ENCODE results near the gene CIRBP. TPM values are rescaled to one million over a fixed set of nuclear protein-coding genes. Genes with fewer than 3 reads are reported as not detected.
A peak's percentile ranks its signal among the peaks of the same experiment; 100 is the strongest.

Gene CIRBP
- total and polyA plus RNA-seq, 2 of the 13 experiments (the other 11 are each of a cell fraction or from before 2014, with no cell fraction given): 133 to 140 TPM

DNA sequence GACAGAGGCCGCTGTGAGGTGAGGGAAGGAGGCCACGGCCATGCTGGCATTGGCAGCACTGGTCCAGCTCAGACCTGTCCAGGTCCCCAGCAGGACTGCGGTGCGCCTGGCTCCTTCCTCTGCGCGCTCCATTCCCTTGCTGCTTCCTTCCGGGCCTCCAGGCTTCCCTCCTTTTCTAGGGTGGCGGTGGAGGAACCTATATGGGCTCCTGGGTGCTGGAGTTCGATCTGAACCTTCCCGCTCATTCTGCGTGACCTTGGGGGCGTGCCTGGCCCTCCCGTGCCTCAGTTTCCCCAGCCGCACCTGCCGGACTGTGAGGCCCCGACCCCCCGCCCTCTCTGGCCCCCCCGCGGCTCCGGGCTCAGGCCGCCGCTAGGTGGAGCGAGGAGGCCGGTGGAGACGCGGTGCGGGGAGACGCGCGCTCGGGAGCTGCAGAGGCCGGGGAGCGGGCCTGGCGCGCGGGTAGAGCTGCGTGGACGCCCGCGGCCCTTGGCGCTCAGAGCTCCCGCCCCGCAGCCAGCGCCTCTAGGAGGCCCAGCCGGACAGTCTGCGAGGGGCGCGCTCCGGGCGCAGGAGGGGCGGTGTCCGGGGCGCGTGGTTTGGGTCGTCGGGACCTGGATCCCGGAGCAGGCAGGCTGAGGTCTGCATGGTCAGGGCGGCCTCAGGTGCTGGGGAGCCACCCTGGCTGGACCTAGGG, 46.5 kb downstream of the CIRBP start (continued):
- no peak for TF ChIP-seq ZNF264 (CRISPR knock-in tag; IDR thresholded peaks at IDR 0.05)
- TF ChIP-seq, protein P1, sequence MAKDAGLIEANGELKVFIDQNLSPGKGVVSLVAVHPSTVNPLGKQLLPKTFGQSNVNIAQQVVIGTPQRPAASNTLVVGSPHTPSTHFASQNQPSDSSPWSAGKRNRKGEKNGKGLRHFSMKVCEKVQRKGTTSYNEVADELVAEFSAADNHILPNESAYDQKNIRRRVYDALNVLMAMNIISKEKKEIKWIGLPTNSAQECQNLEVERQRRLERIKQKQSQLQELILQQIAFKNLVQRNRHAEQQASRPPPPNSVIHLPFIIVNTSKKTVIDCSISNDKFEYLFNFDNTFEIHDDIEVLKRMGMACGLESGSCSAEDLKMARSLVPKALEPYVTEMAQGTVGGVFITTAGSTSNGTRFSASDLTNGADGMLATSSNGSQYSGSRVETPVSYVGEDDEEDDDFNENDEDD (CRISPR knock-in tag; IDR thresholded peaks at IDR 0.05; ENCODE audit: borderline replicate concordance): 0 out of 2 replicates have a peak, but pooled peaks have one; percentile 27
- TF ChIP-seq U2AF2 (IDR thresholded peaks at IDR 0.05; ENCODE audit: low read depth, low read length): no peak
- TF ChIP-seq, protein P2, sequence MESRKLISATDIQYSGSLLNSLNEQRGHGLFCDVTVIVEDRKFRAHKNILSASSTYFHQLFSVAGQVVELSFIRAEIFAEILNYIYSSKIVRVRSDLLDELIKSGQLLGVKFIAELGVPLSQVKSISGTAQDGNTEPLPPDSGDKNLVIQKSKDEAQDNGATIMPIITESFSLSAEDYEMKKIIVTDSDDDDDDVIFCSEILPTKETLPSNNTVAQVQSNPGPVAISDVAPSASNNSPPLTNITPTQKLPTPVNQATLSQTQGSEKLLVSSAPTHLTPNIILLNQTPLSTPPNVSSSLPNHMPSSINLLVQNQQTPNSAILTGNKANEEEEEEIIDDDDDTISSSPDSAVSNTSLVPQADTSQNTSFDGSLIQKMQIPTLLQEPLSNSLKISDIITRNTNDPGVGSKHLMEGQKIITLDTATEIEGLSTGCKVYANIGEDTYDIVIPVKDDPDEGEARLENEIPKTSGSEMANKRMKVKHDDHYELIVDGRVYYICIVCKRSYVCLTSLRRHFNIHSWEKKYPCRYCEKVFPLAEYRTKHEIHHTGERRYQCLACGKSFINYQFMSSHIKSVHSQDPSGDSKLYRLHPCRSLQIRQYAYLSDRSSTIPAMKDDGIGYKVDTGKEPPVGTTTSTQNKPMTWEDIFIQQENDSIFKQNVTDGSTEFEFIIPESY (CRISPR knock-in tag; IDR thresholded peaks at IDR 0.05): peak; percentile 27; the same call in 1 of the 2 replicates
- no peak for TF ChIP-seq HNRNPLL (IDR thresholded peaks at IDR 0.05; ENCODE audit: low read depth, low read length, poor library complexity, severe bottlenecking)
- TF ChIP-seq SP2 (CRISPR knock-in tag; IDR thresholded peaks at IDR 0.05): no peak
- TF ChIP-seq MEF2D (CRISPR knock-in tag; IDR thresholded peaks at IDR 0.05): no peak
- no peak for TF ChIP-seq TCF7 (IDR thresholded peaks at IDR 0.05; ENCODE audit: low read depth)
- TF ChIP-seq ZNF260 (CRISPR knock-in tag; IDR thresholded peaks at IDR 0.05; ENCODE audit: borderline replicate concordance, low read depth): no peak
- TF ChIP-seq, protein P3, sequence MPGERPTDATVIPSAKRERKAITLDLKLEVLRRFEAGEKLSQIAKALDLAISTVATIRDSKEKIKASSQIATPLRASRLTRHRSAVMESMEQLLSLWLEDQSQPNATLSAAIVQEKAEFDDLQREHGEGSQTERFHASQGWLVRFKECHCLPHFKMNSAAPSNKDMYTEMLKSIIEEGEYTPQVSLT (CRISPR knock-in tag; IDR thresholded peaks at IDR 0.05; ENCODE audit: borderline replicate concordance, low read depth): no peak
- no peak for TF ChIP-seq RFX5 (IDR thresholded peaks at IDR 0.05; ENCODE audit: low read depth, low read length)
- peak; percentile 36; the same call in 1 of the 2 replicates for TF ChIP-seq MXD4 (CRISPR knock-in tag; IDR thresholded peaks at IDR 0.05)
- no peak for TF ChIP-seq ZBTB42 (CRISPR knock-in tag; IDR thresholded peaks at IDR 0.05)
- no peak for TF ChIP-seq ZNF607 (CRISPR knock-in tag; IDR thresholded peaks at IDR 0.05; ENCODE audit: borderline replicate concordance)
- TF ChIP-seq NFIB (CRISPR knock-in tag; IDR thresholded peaks at IDR 0.05; ENCODE audit: borderline replicate concordance): no peak
- TF ChIP-seq, protein P4, sequence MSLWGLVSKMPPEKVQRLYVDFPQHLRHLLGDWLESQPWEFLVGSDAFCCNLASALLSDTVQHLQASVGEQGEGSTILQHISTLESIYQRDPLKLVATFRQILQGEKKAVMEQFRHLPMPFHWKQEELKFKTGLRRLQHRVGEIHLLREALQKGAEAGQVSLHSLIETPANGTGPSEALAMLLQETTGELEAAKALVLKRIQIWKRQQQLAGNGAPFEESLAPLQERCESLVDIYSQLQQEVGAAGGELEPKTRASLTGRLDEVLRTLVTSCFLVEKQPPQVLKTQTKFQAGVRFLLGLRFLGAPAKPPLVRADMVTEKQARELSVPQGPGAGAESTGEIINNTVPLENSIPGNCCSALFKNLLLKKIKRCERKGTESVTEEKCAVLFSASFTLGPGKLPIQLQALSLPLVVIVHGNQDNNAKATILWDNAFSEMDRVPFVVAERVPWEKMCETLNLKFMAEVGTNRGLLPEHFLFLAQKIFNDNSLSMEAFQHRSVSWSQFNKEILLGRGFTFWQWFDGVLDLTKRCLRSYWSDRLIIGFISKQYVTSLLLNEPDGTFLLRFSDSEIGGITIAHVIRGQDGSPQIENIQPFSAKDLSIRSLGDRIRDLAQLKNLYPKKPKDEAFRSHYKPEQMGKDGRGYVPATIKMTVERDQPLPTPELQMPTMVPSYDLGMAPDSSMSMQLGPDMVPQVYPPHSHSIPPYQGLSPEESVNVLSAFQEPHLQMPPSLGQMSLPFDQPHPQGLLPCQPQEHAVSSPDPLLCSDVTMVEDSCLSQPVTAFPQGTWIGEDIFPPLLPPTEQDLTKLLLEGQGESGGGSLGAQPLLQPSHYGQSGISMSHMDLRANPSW (CRISPR knock-in tag; IDR thresholded peaks at IDR 0.05; ENCODE audit: borderline replicate concordance): no peak
- no peak for TF ChIP-seq CEBPB (IDR thresholded peaks at IDR 0.05; ENCODE audit: borderline replicate concordance, low read depth, low read length)
- TF ChIP-seq KMT2A (CRISPR knock-in tag; IDR thresholded peaks at IDR 0.05): no peak
- no peak for TF ChIP-seq RORA (CRISPR knock-in tag; IDR thresholded peaks at IDR 0.05)
- TF ChIP-seq DNMT1 (CRISPR knock-in tag; IDR thresholded peaks at IDR 0.05): peak; percentile 57; the same call in 1 of the 2 replicates
- no peak for TF ChIP-seq KLF12 (CRISPR knock-in tag; IDR thresholded peaks at IDR 0.05; ENCODE audit: borderline replicate concordance)
- TF ChIP-seq, protein P5, sequence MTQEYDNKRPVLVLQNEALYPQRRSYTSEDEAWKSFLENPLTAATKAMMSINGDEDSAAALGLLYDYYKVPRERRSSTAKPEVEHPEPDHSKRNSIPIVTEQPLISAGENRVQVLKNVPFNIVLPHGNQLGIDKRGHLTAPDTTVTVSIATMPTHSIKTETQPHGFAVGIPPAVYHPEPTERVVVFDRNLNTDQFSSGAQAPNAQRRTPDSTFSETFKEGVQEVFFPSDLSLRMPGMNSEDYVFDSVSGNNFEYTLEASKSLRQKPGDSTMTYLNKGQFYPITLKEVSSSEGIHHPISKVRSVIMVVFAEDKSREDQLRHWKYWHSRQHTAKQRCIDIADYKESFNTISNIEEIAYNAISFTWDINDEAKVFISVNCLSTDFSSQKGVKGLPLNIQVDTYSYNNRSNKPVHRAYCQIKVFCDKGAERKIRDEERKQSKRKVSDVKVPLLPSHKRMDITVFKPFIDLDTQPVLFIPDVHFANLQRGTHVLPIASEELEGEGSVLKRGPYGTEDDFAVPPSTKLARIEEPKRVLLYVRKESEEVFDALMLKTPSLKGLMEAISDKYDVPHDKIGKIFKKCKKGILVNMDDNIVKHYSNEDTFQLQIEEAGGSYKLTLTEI (CRISPR knock-in tag; conservative IDR thresholded peaks at IDR 0.05): no peak

Measured in HepG2 (cell line).